Measurements from ENCODE around the gene MELK. TPM values are rescaled to one million over a fixed set of nuclear protein-coding genes. Genes with fewer than 3 reads are reported as not detected.
"Not testable (repeated sequence)": the region's sequence is repeated elsewhere in the genome, so short reads cannot be mapped to it uniquely, and the experiment has no call there.

Gene MELK
- 10 to 100 TPM; 73.4 to 74.9 TPM for total RNA-seq

- Mint-ChIP-seq H3K4me1 (ENCODE audit: low read depth) (peaks cover 41% of the 10 kb centered on the region), H3K27me3 (ENCODE audit: low read depth) (peaks cover 12% of the 10 kb centered on the region), H3K27ac (peak within 1 kb of the TSS; percentile 92), H3K4me3 (peak within 1 kb of the TSS; percentile 97), H3K9me3 (ENCODE audit: insufficient read depth) (no peaks in the 10 kb centered on the region), H3K36me3 (ENCODE audit: low read depth) (peaks cover 31% of the 10 kb centered on the region)
- DNase-seq: peak; percentile 89
- ChIA-PET POLR2A (interaction anchor here (0.9 kb wide), 1 partner anchor 155 kb away, joined by 5 read pairs; no protein-coding TSS in a partner anchor), CTCF (interaction anchor here (1.0 kb wide), 1 partner anchor 166 kb away, joined by 6 read pairs; no protein-coding TSS in a partner anchor)
- peak; percentile 77 for ATAC-seq
Measured at GRCh38 chr9:36572515-36573418, at the start of gene MELK. MELK (plus strand) TSS chr9:36572895; CDS start chr9:36581682, 8,787 bp downstream.

- H3K9me3 Mint-ChIP-seq (ENCODE audit: insufficient read depth): no peaks in the 10 kb centered on the region
- peaks cover 7% of the 10 kb centered on the region for H3K4me1 Mint-ChIP-seq (ENCODE audit: low read depth)
- H3K27ac Mint-ChIP-seq: no peak overlapping the region
- H3K27me3 Mint-ChIP-seq (ENCODE audit: low read depth): peaks cover 11% of the 10 kb centered on the region
- DNase-seq (no peak), ATAC-seq (no peak)
- no peaks in the 10 kb centered on the region for H3K36me3 Mint-ChIP-seq (ENCODE audit: low read depth)
- CTCF ChIA-PET: no interaction called here
- no peak overlapping the region for H3K4me3 Mint-ChIP-seq
- POLR2A ChIA-PET: no interaction called here
Measured at GRCh38 chr9:36530224-36530623, 42.5 kb upstream of the MELK start.

GRCh38 chr9:36532353-36532752 lies 40.3 kb upstream of the MELK start:
- Mint-ChIP-seq H3K4me3 (no peak overlapping the region), H3K4me1 (ENCODE audit: low read depth) (peaks cover 7% of the 10 kb centered on the region), H3K36me3 (ENCODE audit: low read depth) (no peaks in the 10 kb centered on the region), H3K27me3 (ENCODE audit: low read depth) (peaks cover 10% of the 10 kb centered on the region), H3K9me3 (ENCODE audit: insufficient read depth) (no peaks in the 10 kb centered on the region), H3K27ac (no peak overlapping the region)
- no peak for ATAC-seq
- no peak for DNase-seq
- ChIA-PET CTCF (no interaction called here), POLR2A (no interaction called here)

GRCh38 chr9:36533726-36534125 lies 39.0 kb upstream of the MELK start:
- H3K36me3 Mint-ChIP-seq (ENCODE audit: low read depth); H3K27ac Mint-ChIP-seq; CTCF ChIA-PET; H3K27me3 Mint-ChIP-seq (ENCODE audit: low read depth); POLR2A ChIA-PET; DNase-seq; H3K4me3 Mint-ChIP-seq; ATAC-seq; H3K9me3 Mint-ChIP-seq (ENCODE audit: insufficient read depth): not testable (repeated sequence)
- H3K4me1 Mint-ChIP-seq (ENCODE audit: low read depth): peaks cover 13% of the 10 kb centered on the region

GRCh38 chr9:36535107-36535506 lies 37.6 kb upstream of the MELK start:
- Mint-ChIP-seq H3K9me3 (ENCODE audit: insufficient read depth) (no peaks in the 10 kb centered on the region), H3K27me3 (ENCODE audit: low read depth) (peaks cover 10% of the 10 kb centered on the region), H3K4me1 (ENCODE audit: low read depth) (peaks cover 18% of the 10 kb centered on the region), H3K4me3 (no peak overlapping the region), H3K27ac (no peak overlapping the region), H3K36me3 (ENCODE audit: low read depth) (no peaks in the 10 kb centered on the region)
- no peak for ATAC-seq
- ChIA-PET CTCF (no interaction called here), POLR2A (no interaction called here)
- no peak for DNase-seq

GRCh38 chr9:36537861-36538260 lies 34.8 kb upstream of the MELK start:
- Mint-ChIP-seq H3K27ac (no peak overlapping the region), H3K4me1 (ENCODE audit: low read depth) (peaks cover 15% of the 10 kb centered on the region), H3K36me3 (ENCODE audit: low read depth) (no peaks in the 10 kb centered on the region), H3K4me3 (no peak overlapping the region), H3K27me3 (ENCODE audit: low read depth) (peaks cover 6% of the 10 kb centered on the region), H3K9me3 (ENCODE audit: insufficient read depth) (no peaks in the 10 kb centered on the region)
- CTCF ChIA-PET: no interaction called here
- no peak for DNase-seq
- no peak for ATAC-seq
- POLR2A ChIA-PET: no interaction called here

GRCh38 chr9:36542355-36542754 lies 30.3 kb upstream of the MELK start:
- no peaks in the 10 kb centered on the region for H3K36me3 Mint-ChIP-seq (ENCODE audit: low read depth)
- H3K4me1 Mint-ChIP-seq (ENCODE audit: low read depth): peaks cover 15% of the 10 kb centered on the region
- H3K27me3 Mint-ChIP-seq (ENCODE audit: low read depth): peaks cover 3% of the 10 kb centered on the region
- DNase-seq (no peak), ATAC-seq (no peak)
- POLR2A ChIA-PET: no interaction called here
- H3K9me3 Mint-ChIP-seq (ENCODE audit: insufficient read depth): no peaks in the 10 kb centered on the region
- CTCF ChIA-PET: no interaction called here
- H3K27ac Mint-ChIP-seq: no peak overlapping the region
- H3K4me3 Mint-ChIP-seq: no peak overlapping the region

GRCh38 chr9:36543916-36544315 lies 28.8 kb upstream of the MELK start:
- no peaks in the 10 kb centered on the region for H3K9me3 Mint-ChIP-seq (ENCODE audit: insufficient read depth)
- no peaks in the 10 kb centered on the region for H3K36me3 Mint-ChIP-seq (ENCODE audit: low read depth)
- H3K27me3 Mint-ChIP-seq (ENCODE audit: low read depth): peaks cover 17% of the 10 kb centered on the region
- CTCF ChIA-PET: no interaction called here
- no peak for ATAC-seq
- peaks cover 9% of the 10 kb centered on the region for H3K4me1 Mint-ChIP-seq (ENCODE audit: low read depth)
- no peak overlapping the region for H3K27ac Mint-ChIP-seq
- POLR2A ChIA-PET: no interaction called here
- H3K4me3 Mint-ChIP-seq: no peak overlapping the region
- DNase-seq: no peak

- Mint-ChIP-seq H3K4me1 (ENCODE audit: low read depth) (no peaks in the 10 kb centered on the region), H3K36me3 (ENCODE audit: low read depth) (no peaks in the 10 kb centered on the region), H3K27me3 (ENCODE audit: low read depth) (peaks cover 18% of the 10 kb centered on the region), H3K9me3 (ENCODE audit: insufficient read depth) (no peaks in the 10 kb centered on the region), H3K27ac (no peak overlapping the region), H3K4me3 (no peak overlapping the region)
- POLR2A ChIA-PET: no interaction called here
- no peak for DNase-seq
- CTCF ChIA-PET: no interaction called here
- ATAC-seq: no peak
Measured at GRCh38 chr9:36547598-36547997, 25.1 kb upstream of the MELK start.

GRCh38 chr9:36548454-36548853 lies 24.2 kb upstream of the MELK start:
- POLR2A ChIA-PET: no interaction called here
- H3K9me3 Mint-ChIP-seq (ENCODE audit: insufficient read depth): no peaks in the 10 kb centered on the region
- CTCF ChIA-PET: interaction anchor here (1.1 kb wide), 1 partner anchor 9 kb away, joined by 3 read pairs; no protein-coding TSS in a partner anchor
- H3K27me3 Mint-ChIP-seq (ENCODE audit: low read depth): peaks cover 18% of the 10 kb centered on the region
- no peaks in the 10 kb centered on the region for H3K4me1 Mint-ChIP-seq (ENCODE audit: low read depth)
- H3K27ac Mint-ChIP-seq: no peak overlapping the region
- ATAC-seq (no peak), DNase-seq (no peak)
- no peak overlapping the region for H3K4me3 Mint-ChIP-seq
- no peaks in the 10 kb centered on the region for H3K36me3 Mint-ChIP-seq (ENCODE audit: low read depth)

- H3K4me1 Mint-ChIP-seq (ENCODE audit: low read depth): no peaks in the 10 kb centered on the region
- no peak overlapping the region for H3K27ac Mint-ChIP-seq
- ATAC-seq: no peak
- no peaks in the 10 kb centered on the region for H3K9me3 Mint-ChIP-seq (ENCODE audit: insufficient read depth)
- no peak overlapping the region for H3K4me3 Mint-ChIP-seq
- POLR2A ChIA-PET: no interaction called here
- H3K36me3 Mint-ChIP-seq (ENCODE audit: low read depth): no peaks in the 10 kb centered on the region
- CTCF ChIA-PET: interaction anchor here (0.7 to 0.8 kb wide), 2 partner anchors 141 to 142 kb away, joined by 3 to 4 read pairs; no protein-coding TSS in a partner anchor
- peaks cover 18% of the 10 kb centered on the region for H3K27me3 Mint-ChIP-seq (ENCODE audit: low read depth)
- DNase-seq: no peak
Measured at GRCh38 chr9:36550135-36550534, 22.6 kb upstream of the MELK start.

- H3K9me3 Mint-ChIP-seq (ENCODE audit: insufficient read depth); H3K4me3 Mint-ChIP-seq; H3K4me1 Mint-ChIP-seq (ENCODE audit: low read depth); ATAC-seq; H3K27ac Mint-ChIP-seq; POLR2A ChIA-PET; H3K36me3 Mint-ChIP-seq (ENCODE audit: low read depth); DNase-seq: not testable (repeated sequence)
- H3K27me3 Mint-ChIP-seq (ENCODE audit: low read depth): peaks cover 18% of the 10 kb centered on the region
- CTCF ChIA-PET: interaction anchor here (0.7 to 0.8 kb wide), 2 partner anchors 141 to 143 kb away, joined by 3 to 4 read pairs; no protein-coding TSS in a partner anchor
Measured at GRCh38 chr9:36550631-36551098, 22.0 kb upstream of the MELK start.

Measured in activated CD8-positive, alpha-beta T cell treated with anti-CD3 and anti-CD28 coated beads, Interleukin-2, amount 10 ng/mL, durations not matched to agents 7 days and 5 days (primary cell).